Left hindlimb (tissue), 1 donor: ENCODE data around the gene POGK.
"Not testable (repeated sequence)": the region's sequence is repeated elsewhere in the genome, so short reads cannot be mapped to it uniquely, and the experiment has no call there.

Experiments used
- DNase-seq: peaks from one replicate; pipeline ENCODE4 v3.0.0-alpha.2; 2018

Gene POGK

GRCh38 chr1:166857995-166858394 is 18.7 kb downstream of the POGK start:
- DNase-seq = no peak

GRCh38 chr1:166858726-166859419 is 19.6 kb downstream of the POGK start:
- DNase-seq = no peak

- DNase-seq = no peak
These were observed 20.3 kb downstream of the POGK start for GRCh38 chr1:166859597-166859996.

GRCh38 chr1:166865926-166866325 is 26.7 kb downstream of the POGK start:
- DNase-seq = no peak

GRCh38 chr1:166868639-166869038 is 29.4 kb downstream of the POGK start:
- no peak for DNase-seq

DNA sequence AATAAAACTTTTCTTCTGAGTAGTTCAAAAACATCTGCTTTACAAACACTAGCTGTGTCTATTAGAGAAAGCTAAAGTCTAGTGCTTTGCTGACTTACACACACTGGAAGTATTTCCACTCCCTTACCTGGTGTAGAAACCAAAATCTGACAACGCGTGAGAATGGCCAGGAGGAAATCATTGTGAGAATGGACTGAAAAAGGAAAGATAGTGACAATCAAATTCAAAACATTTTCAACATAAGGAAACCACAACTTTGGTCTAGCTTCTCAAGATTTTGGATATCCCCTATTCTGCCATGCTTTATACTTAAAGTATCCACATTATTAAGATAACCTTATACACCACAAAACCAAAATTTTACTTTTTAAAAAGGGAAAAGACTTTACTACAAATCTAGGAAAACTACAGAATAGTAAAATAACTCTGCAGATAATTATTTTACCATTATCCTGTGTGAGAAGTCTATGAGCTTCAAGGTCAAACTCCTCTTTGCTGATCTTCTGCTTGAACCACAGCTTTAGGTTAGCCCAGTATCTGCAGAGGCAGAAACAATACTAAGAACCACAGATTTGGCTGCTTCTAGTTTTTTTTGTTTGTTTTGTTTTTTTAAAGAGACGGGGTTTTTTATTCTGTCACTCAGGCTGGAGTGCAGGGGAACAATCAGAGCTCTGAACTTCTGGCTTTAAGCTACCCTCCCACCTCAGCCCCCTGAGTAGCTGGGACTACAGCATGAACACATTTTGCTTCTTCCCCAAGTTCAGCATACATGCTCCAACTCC is 30.2 kb downstream of the POGK start:
- DNase-seq = no peak

GRCh38 chr1:166870584-166870983 is 31.3 kb downstream of the POGK start:
- no peak for DNase-seq

GRCh38 chr1:166874464-166874863 is 35.2 kb downstream of the POGK start:
- no peak for DNase-seq

GRCh38 chr1:166875302-166875733 is 36.0 kb downstream of the POGK start:
- DNase-seq = no peak

DNA sequence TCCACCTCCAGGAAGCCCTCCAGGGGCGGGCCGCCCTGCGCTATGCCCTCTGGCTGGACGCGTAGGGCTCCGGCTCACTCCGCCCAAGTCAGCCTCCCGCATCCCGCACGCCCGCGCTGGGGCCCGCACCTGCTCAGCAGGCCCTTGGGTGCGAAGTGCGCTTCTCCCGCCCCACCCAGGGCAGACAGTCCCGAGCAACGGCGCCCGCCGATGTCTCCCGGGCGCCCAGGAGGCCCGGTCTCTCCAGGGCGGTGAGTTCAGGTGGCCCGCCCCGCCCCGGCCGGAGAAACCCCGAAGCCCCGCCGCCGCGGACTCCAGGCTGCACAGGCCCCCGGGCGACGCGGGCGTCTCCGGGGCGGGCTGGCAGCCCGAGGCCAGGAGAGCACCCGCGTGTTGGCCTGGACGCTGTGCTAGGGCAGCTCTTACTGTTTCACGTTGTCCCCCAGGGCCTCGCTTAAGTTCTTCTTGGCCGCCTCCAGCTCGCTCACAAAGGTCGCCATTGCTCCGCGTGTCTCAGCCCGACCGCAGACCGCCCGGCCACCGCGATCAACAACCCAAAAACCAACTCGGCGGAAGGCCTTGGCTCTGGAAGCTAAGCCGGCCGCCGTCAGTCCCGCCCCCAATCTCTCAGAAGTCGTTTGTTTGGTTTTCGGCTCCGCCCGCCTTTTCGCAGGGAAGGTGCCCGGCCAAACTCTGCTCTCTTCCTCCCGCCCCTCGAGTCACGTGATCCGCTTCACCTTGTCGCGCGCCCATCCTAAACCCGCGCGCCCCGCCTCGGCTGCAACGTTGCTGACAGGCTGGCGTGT is 36.7 kb downstream of the POGK start, which contains the start of gene TADA1:
Gene TADA1 (minus strand): TSS at position 531 of the 806 bp plus-strand sequence. CDS start 31 bp downstream, at position 500.
- DNase-seq = peak; percentile 98

- no peak for DNase-seq
These were observed 37.2 kb downstream of the POGK start for GRCh38 chr1:166876540-166876838.

GRCh38 chr1:166878173-166878917 is 39.1 kb downstream of the POGK start:
- DNase-seq = not testable (repeated sequence)

- DNase-seq = no peak
These were observed 43.6 kb downstream of the POGK start for GRCh38 chr1:166882893-166883292.

DNA sequence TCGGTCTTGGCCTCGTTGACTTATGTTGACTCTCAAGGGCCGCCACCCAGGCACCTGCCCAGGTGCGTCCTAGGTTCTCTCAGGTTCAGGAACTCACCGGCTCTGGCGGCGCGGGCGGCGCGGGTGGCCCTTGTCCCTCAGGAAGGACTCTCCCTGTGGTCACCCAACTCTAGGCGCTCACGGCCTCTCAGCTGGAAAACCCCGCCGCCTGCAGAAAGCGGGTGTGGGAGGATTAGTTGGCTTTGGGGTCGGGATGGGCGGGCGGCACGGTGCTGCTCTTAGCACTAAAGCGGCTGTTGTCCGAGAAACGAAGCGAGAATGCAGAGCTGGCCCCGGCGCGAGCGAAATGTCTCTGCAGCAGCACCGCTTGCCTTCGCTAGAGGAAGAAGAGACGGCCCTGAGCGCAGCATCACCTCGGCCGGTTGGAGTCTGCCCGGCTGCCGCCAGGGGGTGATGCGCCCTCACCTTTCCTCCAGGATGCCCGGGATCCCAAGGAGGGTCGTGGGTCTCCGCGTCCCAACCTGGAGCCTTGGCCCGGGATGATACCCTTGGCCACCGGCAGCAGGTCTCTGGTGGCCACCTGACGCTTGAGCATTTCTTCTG is 44.9 kb downstream of the POGK start:
- DNase-seq = peak; percentile 71

GRCh38 chr1:166884971-166885370 is 45.7 kb downstream of the POGK start:
- no peak for DNase-seq

DNA sequence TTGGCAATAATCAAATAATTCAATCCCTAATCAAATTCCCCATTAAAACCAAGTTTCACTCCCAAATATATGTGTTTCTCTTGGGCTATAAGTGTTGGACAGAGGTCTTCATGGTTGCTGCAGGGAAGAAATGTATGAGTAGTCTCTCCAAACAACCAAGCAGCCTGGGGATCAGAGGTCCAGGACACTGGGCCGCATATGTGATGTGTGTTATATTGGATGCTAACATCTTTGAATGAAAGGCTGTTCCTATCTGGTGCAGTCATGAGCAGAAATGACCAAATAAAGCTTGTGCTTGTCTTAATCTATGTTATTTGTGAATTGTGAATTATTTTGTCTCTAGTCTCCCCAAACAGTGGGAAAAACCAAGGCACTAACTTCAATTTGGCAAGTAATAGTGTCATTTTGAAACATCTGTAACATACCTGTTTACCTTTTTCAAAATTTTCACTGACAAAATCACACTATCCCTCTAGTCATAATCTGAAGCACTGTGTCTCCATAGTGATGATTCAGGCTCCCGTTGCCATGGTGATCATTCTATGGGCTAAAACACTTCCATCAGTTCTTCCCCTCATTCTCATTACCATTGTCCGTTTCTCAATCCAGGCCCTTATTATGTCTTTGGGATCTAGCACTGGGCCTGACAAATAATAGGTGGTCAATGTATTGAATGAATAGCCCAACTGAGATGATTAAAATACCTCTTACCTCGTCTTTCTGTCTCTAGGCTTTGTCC is 49.3 kb downstream of the POGK start:
- DNase-seq = no peak

DNA sequence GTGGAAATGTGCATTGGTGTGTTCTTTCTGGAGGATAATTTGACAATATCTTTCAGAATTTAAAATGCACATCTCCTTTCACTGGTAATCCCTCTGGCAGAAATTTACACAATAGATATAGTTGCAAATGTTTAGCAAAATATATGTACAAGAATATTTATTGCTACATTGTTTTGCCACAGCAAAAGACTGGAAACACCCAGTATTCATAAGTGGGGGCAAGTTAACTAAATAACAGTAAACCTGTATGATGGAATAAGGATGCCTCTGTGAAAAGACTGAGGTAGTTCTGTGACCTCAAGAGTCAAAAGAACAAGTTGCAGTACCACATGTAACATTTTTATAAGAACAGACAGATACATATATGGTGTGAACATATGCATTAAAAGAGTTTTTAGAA is 50.5 kb downstream of the POGK start:
- no peak for DNase-seq

DNA sequence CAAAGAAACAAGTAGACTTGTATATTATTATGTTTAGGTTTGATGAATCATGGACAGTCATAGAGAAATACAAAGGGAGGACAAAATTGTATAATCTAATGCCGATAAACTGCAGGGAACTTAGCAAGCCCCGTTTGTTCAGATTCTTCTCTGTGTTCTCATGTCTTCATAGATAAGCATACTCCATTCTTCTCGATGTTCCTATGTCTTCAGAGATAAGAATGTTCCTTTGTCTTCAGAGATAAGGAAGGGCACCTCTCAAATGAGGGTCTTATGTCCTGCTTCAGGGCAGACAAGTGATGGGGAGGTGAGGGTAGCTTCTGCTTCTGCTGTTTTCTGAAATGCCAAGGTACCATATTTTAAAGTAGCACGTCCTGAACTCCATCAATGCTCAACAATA is 56.5 kb downstream of the POGK start:
- DNase-seq = no peak

DNA sequence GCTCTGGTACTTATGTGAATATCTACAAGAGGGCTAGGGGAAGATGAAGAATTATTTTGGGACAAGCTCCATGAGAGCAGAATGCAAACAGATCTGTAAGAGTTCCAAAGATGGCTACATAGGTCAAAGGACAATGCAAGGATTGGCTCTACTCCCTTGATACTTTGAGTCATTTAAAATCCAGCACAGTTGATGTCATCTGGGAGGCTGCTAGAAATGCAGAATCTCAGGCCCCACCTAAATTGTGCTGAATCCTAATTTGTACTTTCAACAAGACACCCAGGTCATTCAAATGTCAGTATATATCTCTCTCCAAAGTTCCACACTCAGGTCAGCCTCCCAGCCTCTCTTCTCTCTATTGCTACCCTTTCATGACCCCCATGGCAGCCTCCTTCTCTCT is 60.5 kb downstream of the POGK start:
- no peak for DNase-seq

GRCh38 chr1:166900987-166901386 is 61.7 kb downstream of the POGK start:
- DNase-seq = no peak

GRCh38 chr1:166902279-166902678 is 63.0 kb downstream of the POGK start:
- DNase-seq = no peak

GRCh38 chr1:166903232-166903631 is 64.0 kb downstream of the POGK start:
- DNase-seq = no peak
